SKM-1 treated with dmso at 0.1 percent for 144 hours (cell line): Measurements from ENCODE around the gene STRN4.
A peak's percentile ranks its signal among the peaks of the same experiment; 100 is the strongest.
"Not testable (repeated sequence)": the region's sequence is repeated elsewhere in the genome, so short reads cannot be mapped to it uniquely, and the experiment has no call there.

ENCODE experiments used
- DNase-seq: peaks from one replicate; lab custom pipeline; 2025; ENCODE audit not compliant: unreplicated experiment; lab: John Stamatoyannopoulos, UW

STRN4 gene

DNA sequence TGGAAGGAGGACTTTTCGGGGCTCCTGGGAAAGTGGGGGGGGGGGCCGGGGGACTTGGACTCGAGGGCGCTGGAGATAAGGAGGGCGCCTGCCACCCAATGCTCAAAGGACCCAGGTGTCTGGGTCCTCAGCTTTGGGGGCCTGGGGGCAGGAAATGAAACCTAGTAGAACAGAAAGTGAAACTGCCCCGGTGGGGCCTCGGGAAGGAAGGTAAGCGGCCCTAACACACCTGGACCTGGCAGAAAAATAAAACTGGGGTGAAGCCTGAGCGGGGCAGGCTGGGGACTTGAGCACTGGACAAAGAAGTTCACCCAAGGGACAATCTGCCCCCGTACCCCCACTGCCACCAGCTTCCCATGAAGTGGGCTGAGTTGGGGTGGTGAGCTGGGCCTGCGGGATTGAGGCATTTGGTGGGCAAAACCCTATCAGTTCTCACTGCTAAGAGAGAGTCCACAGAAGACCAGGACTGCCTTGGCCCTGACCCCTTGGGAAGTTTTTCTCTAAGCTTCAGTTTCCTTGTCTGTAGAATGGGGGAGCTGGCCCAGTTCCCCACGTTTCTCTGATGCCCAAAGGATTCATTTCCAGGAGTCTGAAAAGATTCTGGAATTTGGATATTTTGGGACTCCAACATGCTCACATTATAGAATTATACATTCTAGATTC is 31.7 kb downstream of the STRN4 start:
- DNase-seq = no peak

DNA sequence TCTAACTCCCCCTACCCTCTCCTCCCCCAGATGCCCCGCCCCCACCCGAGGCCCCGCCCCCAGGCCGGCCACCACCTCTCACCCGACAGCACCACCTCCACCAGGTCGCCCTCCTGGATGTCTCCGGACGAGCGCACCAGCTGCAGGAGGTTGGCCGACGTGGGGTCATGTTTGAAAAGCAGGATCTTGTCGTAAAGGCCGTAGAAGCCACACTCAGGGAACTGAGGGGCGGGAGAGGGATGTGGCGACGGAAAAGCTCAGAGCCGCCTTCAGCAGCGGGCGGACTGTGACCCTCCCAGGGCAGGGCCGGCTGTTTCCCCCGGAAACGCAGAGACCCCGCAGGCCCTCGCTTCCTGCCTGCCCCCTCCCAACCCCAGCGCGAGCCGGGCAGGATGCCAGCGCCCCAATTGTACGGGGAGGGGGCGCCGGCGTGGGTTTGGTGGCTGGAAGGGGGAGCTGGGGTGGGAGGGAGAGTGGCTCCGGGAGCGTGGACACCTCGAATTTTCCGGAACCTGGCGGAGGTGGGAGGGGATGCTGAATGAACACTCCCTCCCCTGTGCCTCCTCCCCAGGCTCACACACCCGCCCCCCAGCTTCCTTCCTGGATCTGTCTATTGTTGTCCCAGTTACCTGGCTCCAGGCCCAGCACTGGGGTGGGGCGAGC is 32.3 kb downstream of the STRN4 start:
- no peak for DNase-seq

DNA sequence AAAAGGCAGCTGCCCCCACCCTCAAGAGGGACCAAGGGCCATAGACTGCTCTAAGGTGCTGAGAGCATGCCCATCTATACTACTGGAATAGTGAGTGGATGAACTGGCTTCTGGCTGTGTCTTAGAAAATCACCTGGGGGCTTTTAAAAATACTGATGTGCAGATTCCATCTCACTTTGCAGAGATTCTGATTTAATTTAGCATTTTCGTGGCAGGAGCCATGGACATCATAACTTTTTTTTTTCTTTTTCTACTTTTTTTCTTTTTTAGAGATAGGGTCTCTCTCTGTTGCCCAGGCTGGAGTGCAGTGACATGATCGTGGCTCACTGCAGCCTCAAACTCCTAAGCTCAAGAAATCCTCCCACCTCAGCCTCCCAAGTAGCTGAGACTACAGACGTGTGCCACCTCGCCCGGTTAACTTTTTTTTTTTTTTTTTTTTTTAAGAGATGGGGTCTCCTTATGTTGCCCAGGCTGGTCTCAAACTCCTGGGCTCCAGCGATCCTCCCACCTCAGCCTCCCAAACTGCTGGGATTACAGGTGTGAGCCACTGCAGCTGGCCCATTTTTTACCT is 33.4 kb downstream of the STRN4 start:
- DNase-seq = not testable (repeated sequence)

DNA sequence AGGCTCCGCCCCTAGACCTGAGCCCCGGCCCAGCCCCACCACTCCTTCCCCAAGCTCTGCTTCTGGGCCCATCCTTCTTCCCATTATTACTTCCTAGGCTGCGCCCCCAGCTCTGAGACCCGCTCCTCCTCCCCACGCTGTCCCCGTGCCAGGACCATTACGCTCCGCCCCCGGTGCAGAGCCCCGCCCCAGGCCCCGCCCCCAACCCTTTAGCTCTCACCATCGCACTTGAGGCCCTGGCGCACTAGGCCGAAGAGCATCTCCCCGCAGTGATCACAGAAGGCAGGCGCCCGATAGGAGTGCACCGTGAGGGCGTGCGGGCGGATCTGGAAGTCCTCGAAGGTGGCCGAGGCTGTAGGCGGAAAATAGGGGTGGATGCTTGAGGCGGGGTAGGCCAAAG is 35.6 kb downstream of the STRN4 start:
- DNase-seq = no peak

DNA sequence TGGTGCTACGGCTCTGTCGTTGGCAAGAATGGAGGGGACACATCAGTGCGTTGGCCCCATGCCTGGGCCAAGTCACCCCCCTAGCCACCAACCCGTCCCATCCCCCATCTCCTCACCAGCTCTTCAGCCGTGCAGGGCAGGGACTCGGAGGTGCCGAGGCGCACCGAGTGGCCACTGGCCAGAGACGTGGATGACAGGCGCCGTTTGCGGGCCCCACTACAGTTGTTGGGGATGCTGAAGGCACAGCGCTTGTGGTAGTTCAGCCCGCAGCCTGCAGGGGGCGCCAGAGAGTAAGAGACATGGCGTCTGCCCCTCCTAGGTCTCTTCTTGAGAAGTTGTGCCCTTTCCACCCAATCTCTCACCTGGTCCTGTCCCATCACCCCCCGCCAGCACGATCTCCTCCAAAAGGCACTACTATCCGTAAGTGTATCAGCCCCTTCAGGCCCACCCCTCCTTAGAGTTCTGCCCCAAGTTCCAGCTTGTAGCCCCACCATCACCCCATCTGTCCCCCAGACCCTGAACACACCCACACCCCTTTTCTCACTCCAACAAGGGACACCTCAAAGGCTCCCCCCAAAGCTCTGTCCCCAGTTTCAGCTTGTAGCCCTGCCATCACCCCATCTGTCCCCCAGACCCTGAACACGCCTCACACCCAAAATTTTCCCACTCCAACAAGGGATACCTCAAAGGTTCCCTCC is 41.7 kb downstream of the STRN4 start:
- DNase-seq = peak; percentile 2

DNA sequence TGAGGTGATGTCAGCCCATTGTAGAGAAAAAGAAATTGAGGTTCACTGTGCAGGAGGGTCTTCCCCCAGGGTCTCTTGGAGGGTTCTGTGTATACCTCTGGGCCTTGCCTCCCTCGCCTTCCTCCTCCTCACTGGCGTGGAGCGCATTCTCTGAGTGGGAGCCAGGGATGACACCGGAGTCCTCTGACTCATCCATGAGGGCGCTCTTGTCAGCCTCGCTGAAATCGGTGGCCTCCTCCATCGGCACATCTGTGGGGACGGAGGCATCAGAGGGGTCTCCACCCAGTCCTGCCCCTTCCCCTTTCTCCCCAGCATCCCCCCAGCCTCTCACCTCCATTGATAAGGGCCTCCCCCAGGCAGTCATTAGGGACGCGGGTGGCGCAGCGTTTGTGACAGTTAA is 45.5 kb downstream of the STRN4 start:
- DNase-seq = no peak

DNA sequence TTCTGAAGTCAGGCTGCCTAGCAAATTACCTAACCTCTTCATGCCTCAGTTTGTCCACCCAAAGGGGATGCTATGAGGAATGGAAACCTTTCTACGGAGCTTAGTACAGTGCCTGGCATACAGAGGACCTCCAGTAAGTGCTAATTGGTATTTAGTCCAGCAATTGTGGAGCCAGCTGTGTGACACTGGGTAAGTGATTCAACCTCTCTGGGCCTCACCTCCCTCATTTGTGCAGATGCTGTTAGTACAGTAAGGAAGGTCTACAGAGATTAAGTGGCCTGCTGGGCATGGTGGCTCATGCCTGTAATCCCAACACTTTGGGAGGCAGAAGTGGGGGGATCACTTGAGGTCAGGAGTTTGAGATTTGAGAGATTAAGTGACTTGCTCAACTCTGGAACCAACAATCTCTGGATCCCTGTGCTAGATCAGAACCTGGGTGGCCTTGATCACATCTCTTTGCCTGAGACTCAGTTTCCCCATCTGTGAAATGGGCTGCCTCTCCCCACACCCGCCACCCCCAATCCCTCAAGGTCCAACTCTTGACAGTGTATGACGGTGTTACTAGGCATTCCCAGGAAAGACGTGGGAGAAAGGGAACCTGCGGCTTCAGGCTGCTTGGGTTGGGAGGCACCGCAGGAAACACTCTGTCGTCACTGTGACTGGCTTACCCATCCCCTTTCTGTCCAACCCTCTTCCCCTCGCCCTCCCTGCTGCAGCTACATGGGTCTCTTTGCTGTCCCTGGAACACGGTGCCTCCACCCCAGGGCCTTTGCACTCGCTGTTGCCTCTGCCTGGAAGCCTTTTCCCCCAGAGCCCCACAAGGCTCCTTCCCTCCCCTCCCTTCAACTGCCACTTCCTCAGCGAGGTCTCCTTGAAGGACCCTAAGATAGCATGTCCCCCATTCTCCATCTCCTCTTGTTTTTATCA is 47.6 kb downstream of the STRN4 start:
- DNase-seq = no peak

DNA sequence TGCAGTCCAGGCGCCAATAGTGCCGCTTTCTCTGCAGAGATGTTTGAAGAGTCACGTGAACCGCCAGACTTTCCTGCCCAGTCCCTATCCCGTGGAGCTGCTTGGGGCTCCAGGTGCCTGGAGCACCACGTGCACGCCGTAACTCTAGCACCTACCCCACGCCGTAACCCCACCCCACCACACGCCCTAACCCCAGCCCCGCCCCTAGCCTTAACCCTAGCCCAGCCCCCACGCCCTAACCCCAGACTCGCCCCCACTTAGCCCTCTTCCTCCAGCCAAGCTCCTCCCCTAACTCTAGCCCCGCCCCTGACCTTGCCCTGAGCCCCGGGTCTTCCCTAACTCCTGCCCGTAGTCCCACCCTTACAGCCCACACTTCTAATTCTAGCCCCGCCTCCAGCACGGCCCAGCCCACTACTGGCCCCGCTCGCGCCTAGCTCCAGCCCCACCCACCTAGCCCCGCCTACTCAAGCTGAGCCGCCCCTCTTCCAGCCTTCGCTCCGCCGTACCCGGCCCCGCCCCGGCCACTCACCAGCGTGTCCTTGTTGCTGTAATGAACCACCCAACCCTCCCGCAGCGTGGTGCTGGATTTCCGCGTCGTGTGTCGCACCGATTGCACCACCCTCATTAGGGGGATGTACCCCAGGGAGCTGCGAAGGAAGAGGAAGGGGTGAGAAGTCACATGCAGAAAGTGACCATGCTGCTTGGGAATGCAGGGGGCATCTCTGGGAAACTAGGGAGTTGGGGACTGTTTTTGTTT is 48.9 kb downstream of the STRN4 start:
- DNase-seq = no peak

DNA sequence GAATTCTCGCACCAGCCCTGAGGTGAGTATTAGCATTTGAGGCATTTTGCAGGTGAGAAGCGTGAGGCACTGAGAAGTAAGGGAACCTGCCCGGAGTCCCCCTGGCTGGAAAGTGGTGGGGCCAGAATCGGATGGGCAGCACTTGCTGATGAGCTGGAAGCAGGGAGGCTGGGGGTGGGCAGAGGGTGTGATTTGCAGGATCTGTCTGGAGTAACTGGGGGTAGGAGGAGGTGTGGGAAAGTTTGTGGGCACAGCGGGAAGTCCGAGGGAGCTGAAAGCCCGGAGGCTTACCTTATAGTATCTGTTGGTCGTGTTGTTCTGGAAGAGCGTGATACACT is 49.4 kb downstream of the STRN4 start:
- no peak for DNase-seq

DNA sequence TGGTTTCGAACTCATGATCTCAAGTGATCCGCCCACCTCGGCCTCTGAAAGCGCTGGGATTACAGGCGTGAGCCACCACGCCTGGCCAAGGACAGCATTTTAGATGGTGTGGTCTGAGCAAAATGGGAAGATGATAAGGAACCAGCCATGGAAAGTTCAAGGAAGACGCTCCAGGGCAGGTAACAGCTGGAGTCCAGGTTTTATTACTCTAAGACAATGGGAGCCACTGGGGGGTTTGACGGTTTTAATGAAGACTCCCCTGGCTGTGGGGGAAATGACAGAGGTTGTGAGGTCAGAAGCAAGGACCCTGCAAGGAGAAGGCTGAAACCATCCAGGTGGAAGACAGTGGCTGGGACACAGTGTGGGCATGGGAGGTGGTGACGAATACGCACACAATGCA is 50.2 kb downstream of the STRN4 start:
- no peak for DNase-seq

DNA sequence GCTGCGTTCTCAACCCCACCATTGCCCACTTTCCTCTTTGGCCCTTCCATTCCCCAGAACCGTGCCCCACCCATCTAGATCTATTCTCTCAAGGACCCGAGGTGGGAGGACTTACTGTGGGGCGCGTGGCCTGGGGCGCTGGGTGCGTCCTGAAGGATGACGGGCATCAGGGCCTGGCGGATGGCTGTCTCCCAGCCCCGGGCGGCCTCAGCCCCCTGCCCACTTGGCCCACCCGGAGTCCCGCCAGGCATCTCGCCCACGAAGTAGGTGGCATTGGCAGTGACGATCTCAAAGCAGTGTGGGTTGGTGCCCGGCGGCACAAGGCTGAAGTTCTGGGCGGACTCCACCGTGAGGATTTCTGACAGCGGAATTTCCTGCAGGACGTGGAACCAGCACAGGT is 52.5 kb downstream of the STRN4 start:
- no peak for DNase-seq

DNA sequence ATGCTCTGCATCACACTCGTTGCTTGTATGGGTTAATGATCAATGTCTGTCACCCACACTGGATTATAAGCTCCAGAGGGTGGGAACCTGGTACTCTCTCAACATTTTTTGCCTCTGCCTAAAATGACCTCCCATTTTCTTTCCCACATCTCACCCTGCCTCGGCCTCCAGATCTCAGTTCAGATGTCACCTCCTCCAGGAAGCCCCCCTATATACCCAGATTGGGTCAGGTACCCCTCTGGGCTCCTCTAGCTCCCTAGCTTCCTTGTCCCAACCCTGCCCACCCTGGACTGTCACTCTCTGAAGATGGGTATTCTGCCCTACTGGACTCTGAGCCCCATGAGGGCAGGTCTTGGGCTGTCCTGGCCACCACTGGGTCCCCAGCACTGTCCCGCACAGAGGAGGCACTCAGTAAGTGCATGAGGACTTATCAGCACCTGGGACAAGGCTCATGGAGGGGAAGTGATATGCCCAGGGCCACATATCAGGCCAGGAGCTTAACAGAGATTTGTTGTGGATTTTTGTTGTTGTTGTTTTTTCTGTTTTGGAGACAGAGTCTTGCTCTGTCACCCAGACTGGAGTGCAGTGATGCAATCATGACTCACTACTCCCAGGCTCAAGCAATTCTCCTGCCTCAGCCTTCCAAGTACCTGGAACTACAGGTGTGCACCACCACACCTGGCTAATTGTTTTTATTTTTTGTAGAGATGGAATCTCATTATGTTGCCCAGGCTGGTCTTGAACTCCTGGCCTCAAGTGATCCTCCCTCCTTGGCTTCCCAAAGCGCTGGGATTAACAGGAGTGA is 53.1 kb downstream of the STRN4 start:
- no peak for DNase-seq

DNA sequence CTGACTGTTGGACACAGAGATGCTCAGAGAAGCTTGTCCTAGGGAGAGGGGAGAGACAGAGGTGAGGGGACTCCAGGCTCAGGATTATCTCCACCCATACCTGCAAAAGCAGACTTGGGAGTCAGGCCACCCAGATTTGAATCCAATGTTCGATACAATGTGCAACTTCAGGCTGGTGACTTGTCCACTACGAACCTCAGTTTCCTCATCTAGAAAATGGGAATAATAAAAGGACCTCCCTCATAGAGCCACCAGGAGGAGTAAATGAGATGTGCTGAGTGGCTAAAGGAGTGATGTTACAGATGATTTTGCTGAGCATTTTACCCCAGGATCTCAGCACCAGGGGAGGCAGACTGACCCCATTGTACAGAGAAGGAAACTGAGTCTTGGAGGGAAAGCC is 54.3 kb downstream of the STRN4 start:
- DNase-seq = no peak

DNA sequence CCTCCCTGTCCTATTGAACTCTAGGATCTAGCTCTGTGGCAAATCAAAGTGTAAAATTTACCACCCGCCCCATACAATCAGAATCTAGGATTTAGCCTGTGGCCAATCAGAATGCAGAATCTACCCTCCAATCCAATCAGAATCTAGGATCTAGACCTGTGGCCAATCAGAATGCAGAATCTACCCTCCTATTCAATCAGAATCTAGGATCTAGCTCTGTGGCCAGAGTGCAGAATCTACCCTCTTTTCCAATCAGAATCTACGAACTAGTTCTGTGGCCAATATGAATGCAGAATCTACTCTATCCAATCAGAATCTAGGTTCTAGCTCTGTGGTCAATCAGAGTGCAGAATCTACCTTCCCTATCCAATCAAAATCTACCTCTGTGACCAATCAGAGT is 55.1 kb downstream of the STRN4 start:
- DNase-seq = no peak

DNA sequence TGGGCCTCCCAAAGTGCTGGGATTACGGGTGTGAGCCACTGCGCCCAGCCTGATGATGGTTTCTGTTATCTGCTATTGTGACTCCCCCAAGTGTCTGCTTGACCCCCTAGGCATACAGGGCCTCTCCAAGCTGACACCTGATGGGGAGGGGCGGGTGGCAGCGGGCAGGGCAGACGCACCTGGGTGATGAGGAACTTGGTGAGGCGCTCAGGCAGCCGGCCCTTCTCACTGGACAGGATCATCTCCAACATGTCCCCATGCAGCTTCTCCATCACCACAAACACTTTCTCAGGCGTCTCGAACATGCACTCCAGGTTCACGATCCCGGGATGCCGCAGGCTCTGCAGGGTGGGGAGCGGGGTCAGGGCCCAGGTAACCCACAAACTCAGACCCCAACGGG is 56.9 kb downstream of the STRN4 start:
- no peak for DNase-seq

DNA sequence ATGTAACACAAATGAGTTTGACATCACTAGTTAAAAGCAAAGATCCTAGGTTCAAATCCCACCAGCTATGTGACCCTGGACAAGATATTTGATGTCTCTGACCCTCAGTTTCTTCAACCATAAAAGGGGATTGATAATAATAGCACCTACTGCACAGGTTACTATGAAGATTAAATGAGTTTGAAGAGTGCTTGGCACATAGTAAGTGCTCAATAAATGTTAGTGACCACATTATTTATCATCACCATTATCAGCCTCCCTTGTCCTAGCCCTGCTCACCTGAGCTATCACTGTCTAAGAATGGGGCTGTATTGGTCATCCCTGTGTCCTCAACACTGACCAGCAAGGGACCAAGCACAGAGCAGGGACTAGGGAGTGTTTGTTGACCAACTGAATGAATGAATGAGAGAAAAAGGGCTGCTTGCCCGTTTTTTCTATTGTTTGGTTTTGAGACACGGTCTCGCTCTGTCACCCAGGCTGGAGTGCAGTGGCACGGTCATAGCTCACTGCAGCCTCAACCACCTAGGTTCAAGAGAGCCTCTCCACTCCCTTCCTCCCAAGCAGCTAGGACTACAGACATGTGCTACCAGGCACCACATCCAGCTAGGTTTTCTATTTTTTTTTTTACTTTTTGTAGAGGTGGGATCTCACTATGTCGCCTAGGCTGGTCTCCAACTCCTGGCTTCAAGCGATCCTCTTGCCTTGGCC is 58.7 kb downstream of the STRN4 start:
- no peak for DNase-seq

DNA sequence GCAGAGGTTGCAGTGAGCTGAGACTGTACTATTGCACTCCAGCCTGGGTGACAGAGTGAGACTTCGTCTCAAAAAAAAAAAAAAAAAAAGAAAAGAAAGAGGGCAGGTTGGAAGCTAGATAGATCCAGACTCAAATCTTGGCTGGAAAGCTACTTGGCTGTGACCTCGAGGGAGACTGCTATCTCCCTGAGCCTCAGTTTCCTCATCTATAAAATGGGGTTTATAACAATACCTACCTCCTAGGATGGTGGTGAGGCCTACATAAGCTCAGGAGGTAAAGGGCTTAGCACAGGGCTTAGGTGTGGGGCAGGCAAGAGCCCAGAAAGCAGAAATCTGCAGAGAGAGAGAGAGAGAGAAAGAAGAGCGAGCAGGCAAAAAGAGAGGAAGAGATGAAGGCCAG is 61.1 kb downstream of the STRN4 start:
- DNase-seq = no peak

DNA sequence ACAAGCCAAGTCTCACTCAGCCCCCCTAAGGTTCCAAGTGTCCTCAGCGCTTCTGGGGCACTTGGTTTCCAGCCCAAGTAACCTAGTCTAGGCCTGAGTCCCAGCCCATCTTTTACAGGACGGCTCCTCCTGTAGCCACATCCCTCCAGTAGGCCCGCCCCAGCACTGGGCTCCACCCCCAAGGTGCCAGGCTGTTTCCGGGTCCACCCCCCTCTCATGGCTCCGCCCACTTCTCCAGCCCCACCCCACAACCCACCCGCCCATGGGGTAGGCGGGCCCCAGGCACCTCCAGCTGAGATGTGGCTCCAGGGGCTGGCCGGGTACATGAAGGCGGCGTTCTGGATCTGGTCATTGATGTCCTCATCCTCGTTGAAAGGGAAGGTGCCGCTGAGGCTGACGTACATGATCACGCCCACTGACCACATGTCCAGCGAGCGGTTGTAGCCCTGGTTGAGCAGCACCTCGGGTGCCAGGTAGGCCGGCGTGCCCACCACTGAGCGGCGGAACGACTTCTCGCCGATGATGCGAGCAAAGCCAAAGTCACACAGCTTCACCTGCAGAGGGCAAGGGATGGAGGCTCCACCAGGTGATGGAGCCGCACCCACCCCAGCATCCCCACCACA is 68.0 kb downstream of the STRN4 start:
- DNase-seq = no peak
